Body of pancreas (tissue), 4 donors: ENCODE results near the gene MLLT6.

ENCODE experiments used
- POLR2A ChIP-seq, 3 donors: fragments of 450-650 bp; IDR thresholded peaks; one replicate each; pipeline ENCODE4 v1.6.1; 2016; ENCODE audit warnings: antibody characterized with exemption in 3 of 3, mild to moderate bottlenecking in 2 of 3
- TF ChIP-seq, protein P1 (sequence below), 7 experiments: fragments of 450-650 bp in 4 of 7; fragments of 200-600 bp in 3 of 7; sonication (generic) in 3 of 7; IDR thresholded peaks; one replicate each; pipeline ENCODE4 v1.5.1; 2016 to 2019; ENCODE audit warnings: antibody characterized with exemption in 7 of 7

DNA sequence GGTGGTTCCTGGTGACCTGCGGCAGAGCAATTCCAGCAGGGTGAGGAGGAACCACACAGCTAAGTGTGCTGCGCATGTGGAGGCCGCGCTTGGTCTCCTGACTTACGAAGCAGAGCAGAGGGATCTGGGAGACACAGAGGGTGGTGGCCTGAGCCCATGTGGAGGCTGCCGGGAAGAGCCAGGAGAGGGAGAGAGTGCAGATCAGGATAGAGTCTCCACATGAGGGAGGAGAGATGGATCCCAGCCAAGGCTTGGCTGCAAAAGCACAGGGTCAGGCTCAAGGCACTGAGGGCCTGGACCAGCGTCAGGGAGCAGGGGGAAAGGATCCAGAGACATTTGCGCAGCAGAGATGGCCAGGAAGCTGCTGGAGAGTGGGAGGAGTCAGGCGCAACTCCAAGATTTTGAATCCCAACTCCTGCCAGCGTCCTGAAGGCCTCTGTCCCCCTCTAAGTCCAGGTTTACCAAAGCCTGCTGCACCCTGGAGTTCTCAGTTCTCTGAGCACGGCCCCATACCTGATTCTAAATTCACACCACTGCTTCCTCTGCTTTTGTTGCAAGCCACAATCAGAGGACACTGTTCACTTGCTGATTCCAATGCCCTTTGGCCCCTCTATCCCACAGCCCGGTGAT lies 11.3 kb upstream of the MLLT6 start:
- TF ChIP-seq, protein P1, sequence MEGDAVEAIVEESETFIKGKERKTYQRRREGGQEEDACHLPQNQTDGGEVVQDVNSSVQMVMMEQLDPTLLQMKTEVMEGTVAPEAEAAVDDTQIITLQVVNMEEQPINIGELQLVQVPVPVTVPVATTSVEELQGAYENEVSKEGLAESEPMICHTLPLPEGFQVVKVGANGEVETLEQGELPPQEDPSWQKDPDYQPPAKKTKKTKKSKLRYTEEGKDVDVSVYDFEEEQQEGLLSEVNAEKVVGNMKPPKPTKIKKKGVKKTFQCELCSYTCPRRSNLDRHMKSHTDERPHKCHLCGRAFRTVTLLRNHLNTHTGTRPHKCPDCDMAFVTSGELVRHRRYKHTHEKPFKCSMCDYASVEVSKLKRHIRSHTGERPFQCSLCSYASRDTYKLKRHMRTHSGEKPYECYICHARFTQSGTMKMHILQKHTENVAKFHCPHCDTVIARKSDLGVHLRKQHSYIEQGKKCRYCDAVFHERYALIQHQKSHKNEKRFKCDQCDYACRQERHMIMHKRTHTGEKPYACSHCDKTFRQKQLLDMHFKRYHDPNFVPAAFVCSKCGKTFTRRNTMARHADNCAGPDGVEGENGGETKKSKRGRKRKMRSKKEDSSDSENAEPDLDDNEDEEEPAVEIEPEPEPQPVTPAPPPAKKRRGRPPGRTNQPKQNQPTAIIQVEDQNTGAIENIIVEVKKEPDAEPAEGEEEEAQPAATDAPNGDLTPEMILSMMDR (IDR thresholded peaks at IDR 0.05) = no peak
- TF ChIP-seq POLR2A (IDR thresholded peaks at IDR 0.05) = no peak
